Activated naive CD8-positive, alpha-beta T cell treated with anti-CD3 and anti-CD28 coated beads for 36 hours (primary cell): ENCODE data around the gene WNT7B. TPM values are rescaled to one million over a fixed set of nuclear protein-coding genes. Genes with fewer than 3 reads are reported as not detected.

Source experiments
- DNase-seq: peaks from one replicate; pipeline ENCODE4 v3.0.0; 2021
- H3K27ac Mint-ChIP-seq: one replicate; pipeline ENCODE4 v1.8.0; 2022; ENCODE audit warnings: mild to moderate bottlenecking, moderate library complexity, mixed read lengths
- H3K27me3 Mint-ChIP-seq: one replicate; pipeline ENCODE4 v1.8.0; 2022; ENCODE audit warnings: mild to moderate bottlenecking, mixed read lengths
- H3K36me3 Mint-ChIP-seq: one replicate; pipeline ENCODE4 v1.8.0; 2021; ENCODE audit warnings: mild to moderate bottlenecking, mixed read lengths
- H3K4me1 Mint-ChIP-seq: one replicate; pipeline ENCODE4 v1.8.0; 2021; ENCODE audit warnings: mixed read lengths
- H3K4me3 Mint-ChIP-seq: one replicate; pipeline ENCODE4 v1.8.0; 2022; ENCODE audit warnings: mild to moderate bottlenecking, moderate library complexity, mixed read lengths
- H3K9me3 Mint-ChIP-seq: one replicate; pipeline ENCODE4 v1.8.0; 2022; ENCODE audit warnings: mixed read lengths
- total RNA-seq, 2 experiments: library from RNA; stranded (reverse); gene quantifications; one replicate each; pipeline ENCODE4 v1.2.3, GENCODE V29; 2021

Gene WNT7B
- total RNA-seq, 2 experiments from 2014 or later: not detected

GRCh38 chr22:45872659-45873263, 104.2 kb downstream of the WNT7B start:
- Mint-ChIP-seq H3K27ac (no peak overlapping the region), H3K9me3 (peaks cover 5% of the 10 kb centered on the region), H3K27me3 (peaks cover 23% of the 10 kb centered on the region), H3K4me1 (no peaks in the 10 kb centered on the region), H3K36me3 (peaks cover 5% of the 10 kb centered on the region), H3K4me3 (no peak overlapping the region)
- no peak for DNase-seq

GRCh38 chr22:45871721-45872120, 105.2 kb downstream of the WNT7B start:
- Mint-ChIP-seq H3K27me3 (peaks cover 18% of the 10 kb centered on the region), H3K4me3 (no peak overlapping the region), H3K4me1 (no peaks in the 10 kb centered on the region), H3K9me3 (peaks cover 5% of the 10 kb centered on the region), H3K27ac (no peak overlapping the region), H3K36me3 (peaks cover 5% of the 10 kb centered on the region)
- DNase-seq: no peak

Other genes starting within 250 kb of the WNT7B start
- gene PPARA, start 173.4 kb upstream of the WNT7B start, total RNA-seq: 1 to 10 TPM; 6.0 to 6.4 TPM